Tibial nerve (tissue), 4 donors: Measurements from ENCODE around the gene DAG1.
A peak's percentile ranks its signal among the peaks of the same experiment; 100 is the strongest.

Source experiments
- CTCF ChIP-seq, 5 experiments: fragments of 200-600 bp in 3 of 5; fragments of 450-650 bp in 2 of 5; sonication (generic) in 3 of 5; IDR thresholded peaks; one replicate each; pipeline ENCODE4 v1.5.1; 2016 to 2019; ENCODE audit warnings: antibody characterized with exemption in 5 of 5, mild to moderate bottlenecking in 3 of 5, moderate library complexity in 2 of 5
- EP300 ChIP-seq, 2 donors: sonication (generic); formaldehyde crosslinking; IDR thresholded peaks; one replicate each; pipeline ENCODE4 v1.6.1; 2017; ENCODE audit warnings: antibody characterized with exemption in 2 of 2, mild to moderate bottlenecking in 1 of 2

GRCh38 chr3:49500732-49501609 lies 30.9 kb downstream of the DAG1 start:
- TF ChIP-seq CTCF (IDR thresholded peaks at IDR 0.05) (no peak), EP300 (IDR thresholded peaks at IDR 0.05) (peak; percentile 30 to 67)
